Hepatocyte (in vitro differentiated cells): ENCODE results near the gene SLC43A1. TPM values are rescaled to one million over a fixed set of nuclear protein-coding genes. Genes with fewer than 3 reads are reported as not detected.

Experiments used
- DNase-seq: peaks from one replicate; pipeline ENCODE4 v3.0.0-alpha.2; 2016; ENCODE audit warnings: low spot score
- H2AFZ ChIP-seq: fragments of 200-600 bp; sonication (generic); 2 replicates; pipeline ENCODE4 v1.6.0; 2016; ENCODE audit warnings: antibody characterized with exemption, mild to moderate bottlenecking
- H3K27ac ChIP-seq: fragments of 200-600 bp; sonication (generic); 2 replicates; pipeline ENCODE4 v1.5.1; 2016; ENCODE audit warnings: mild to moderate bottlenecking
- H3K27me3 ChIP-seq: fragments of 200-600 bp; sonication (generic); 2 replicates; pipeline ENCODE4 v1.6.1; 2016
- H3K36me3 ChIP-seq: fragments of 200-600 bp; sonication (generic); replicated peaks from 2 replicates; pipeline ENCODE4 v1.5.1; 2016; ENCODE audit warnings: low read depth; ENCODE audit not compliant: insufficient read depth
- H3K4me1 ChIP-seq: fragments of 200-600 bp; sonication (generic); 2 replicates; pipeline ENCODE4 v1.5.1; 2016; ENCODE audit warnings: mild to moderate bottlenecking, moderate library complexity; ENCODE audit not compliant: insufficient read depth
- H3K4me2 ChIP-seq: fragments of 200-600 bp; sonication (generic); 2 replicates; pipeline ENCODE4 v1.6.0; 2016
- H3K4me3 ChIP-seq: fragments of 200-600 bp; sonication (generic); 2 replicates; pipeline ENCODE4 v1.5.1; 2016; ENCODE audit warnings: mild to moderate bottlenecking
- H3K79me2 ChIP-seq: fragments of 200-600 bp; sonication (generic); 2 replicates; pipeline ENCODE4 v1.6.0; 2017; ENCODE audit warnings: mild to moderate bottlenecking
- H3K9me2 ChIP-seq: fragments of 200-600 bp; sonication (generic); replicated peaks from 2 replicates; pipeline ENCODE4 v1.6.0; 2017; ENCODE audit warnings: mild to moderate bottlenecking; ENCODE audit not compliant: insufficient read depth
- H3K9me3 ChIP-seq: fragments of 200-600 bp; sonication (generic); 2 replicates; pipeline ENCODE4 v1.5.1; 2016; ENCODE audit warnings: low read depth, mild to moderate bottlenecking
- H4K20me1 ChIP-seq: fragments of 200-600 bp; sonication (generic); 2 replicates; pipeline ENCODE4 v1.6.0; 2016; ENCODE audit warnings: mild to moderate bottlenecking; ENCODE audit not compliant: insufficient read depth, poor library complexity, severe bottlenecking
- EZH2 ChIP-seq: fragments of 200-600 bp; sonication (generic); IDR thresholded peaks from 2 replicates; pipeline ENCODE4 v1.6.1; 2016; ENCODE audit warnings: antibody characterized with exemption, mild to moderate bottlenecking, borderline replicate concordance
- EZH2phosphoT487 ChIP-seq: fragments of 200-600 bp; sonication (generic); IDR thresholded peaks from one replicate; pipeline ENCODE4 v1.6.1; 2018; ENCODE audit warnings: antibody characterized with exemption, mild to moderate bottlenecking, low read depth, moderate library complexity; ENCODE audit not compliant: unreplicated experiment, severe bottlenecking
- WGBS: methylation state at CpG from one replicate; pipeline ENCODE4 v1.1.6; 2016; ENCODE audit warnings: low lambda C conversion rate; ENCODE audit errors: missing lambda C conversion rate; 5-methylcytosine and 5-hydroxymethylcytosine counted together
- polyA plus RNA-seq: library from polyadenylated mRNA; unstranded; fragments of >200 nt; fragmentation: Nextera tagmentation; extraction: Ambion mirVana; gene quantifications from 2 replicates; pipeline ENCODE4 v1.2.1, GENCODE V29; 2016
- total RNA-seq: library from RNA; depleted of rRNA; stranded (reverse); fragments of >200 nt; gene quantifications from 2 replicates; pipeline ENCODE4 v1.2.3, GENCODE V29; 2014
- TF ChIP-seq, protein P1 (sequence below): fragments of 200-600 bp; sonication (generic); IDR thresholded peaks from 2 replicates; pipeline ENCODE4 v1.5.1; 2016; ENCODE audit warnings: antibody characterized with exemption, mild to moderate bottlenecking; ENCODE audit not compliant: poor library complexity

The SLC43A1 gene
- total and polyA plus RNA-seq, 2 experiments from 2014 or later: 39.5 to 40.4 TPM

- H2AFZ ChIP-seq: no peak overlapping the region
- peaks cover 7% of the 10 kb centered on the region for H3K27me3 ChIP-seq
- H3K9me3 ChIP-seq: no peaks in the 10 kb centered on the region
- 91% methylated on average over 2 of the region's 2 CpGs for WGBS
- no peaks in the 10 kb centered on the region for H3K9me2 ChIP-seq
- no peak for TF ChIP-seq EZH2phosphoT487
- TF ChIP-seq, protein P1, sequence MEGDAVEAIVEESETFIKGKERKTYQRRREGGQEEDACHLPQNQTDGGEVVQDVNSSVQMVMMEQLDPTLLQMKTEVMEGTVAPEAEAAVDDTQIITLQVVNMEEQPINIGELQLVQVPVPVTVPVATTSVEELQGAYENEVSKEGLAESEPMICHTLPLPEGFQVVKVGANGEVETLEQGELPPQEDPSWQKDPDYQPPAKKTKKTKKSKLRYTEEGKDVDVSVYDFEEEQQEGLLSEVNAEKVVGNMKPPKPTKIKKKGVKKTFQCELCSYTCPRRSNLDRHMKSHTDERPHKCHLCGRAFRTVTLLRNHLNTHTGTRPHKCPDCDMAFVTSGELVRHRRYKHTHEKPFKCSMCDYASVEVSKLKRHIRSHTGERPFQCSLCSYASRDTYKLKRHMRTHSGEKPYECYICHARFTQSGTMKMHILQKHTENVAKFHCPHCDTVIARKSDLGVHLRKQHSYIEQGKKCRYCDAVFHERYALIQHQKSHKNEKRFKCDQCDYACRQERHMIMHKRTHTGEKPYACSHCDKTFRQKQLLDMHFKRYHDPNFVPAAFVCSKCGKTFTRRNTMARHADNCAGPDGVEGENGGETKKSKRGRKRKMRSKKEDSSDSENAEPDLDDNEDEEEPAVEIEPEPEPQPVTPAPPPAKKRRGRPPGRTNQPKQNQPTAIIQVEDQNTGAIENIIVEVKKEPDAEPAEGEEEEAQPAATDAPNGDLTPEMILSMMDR: no peak
- H4K20me1 ChIP-seq: no peaks in the 10 kb centered on the region
- no peak for DNase-seq
- no peak overlapping the region for H3K4me3 ChIP-seq
- H3K4me2 ChIP-seq: no peak overlapping the region
- no peak overlapping the region for H3K27ac ChIP-seq
- H3K4me1 ChIP-seq: no peaks in the 10 kb centered on the region
- no peaks in the 10 kb centered on the region for H3K79me2 ChIP-seq
- no peaks in the 10 kb centered on the region for H3K36me3 ChIP-seq
Observed at GRCh38 chr11:57521116-57521515, 5.6 kb upstream of the SLC43A1 start.

DNA sequence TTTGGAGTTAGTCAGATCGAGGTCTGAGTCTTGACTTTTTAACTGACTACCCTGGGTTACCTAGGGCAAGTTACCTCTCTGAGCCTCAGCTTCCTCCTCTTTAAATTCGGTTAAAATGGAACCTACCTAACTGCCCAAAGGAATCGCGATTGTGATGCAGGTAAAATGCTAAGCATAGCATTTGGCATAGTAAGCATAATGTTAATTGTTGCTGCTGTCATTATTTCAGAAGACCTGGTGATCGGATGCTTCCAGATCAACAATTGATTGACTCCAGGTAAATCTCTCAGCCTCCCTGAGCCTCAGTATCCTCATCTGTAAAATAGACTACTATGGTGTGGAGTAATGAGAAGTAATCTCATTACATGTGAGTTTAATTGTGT, 550 bp upstream of the SLC43A1 start:
- Histone ChIP-seq H3K4me2 (peak overlapping the region; percentile 99), H3K4me1 (peaks cover 5% of the 10 kb centered on the region), H3K9me3 (no peaks in the 10 kb centered on the region), H3K79me2 (no peaks in the 10 kb centered on the region), H3K27me3 (peaks cover 7% of the 10 kb centered on the region), H3K4me3 (peak overlapping the region; percentile 93), H2AFZ (peak overlapping the region; percentile 92), H3K9me2 (no peaks in the 10 kb centered on the region), H3K27ac (peak overlapping the region; percentile 33), H4K20me1 (no peaks in the 10 kb centered on the region), H3K36me3 (no peaks in the 10 kb centered on the region)
- 22% methylated on average over 5 of the region's 5 CpGs for WGBS
- no peak for DNase-seq
- TF ChIP-seq EZH2: peak; percentile 8
- TF ChIP-seq, protein P1: no peak

DNA sequence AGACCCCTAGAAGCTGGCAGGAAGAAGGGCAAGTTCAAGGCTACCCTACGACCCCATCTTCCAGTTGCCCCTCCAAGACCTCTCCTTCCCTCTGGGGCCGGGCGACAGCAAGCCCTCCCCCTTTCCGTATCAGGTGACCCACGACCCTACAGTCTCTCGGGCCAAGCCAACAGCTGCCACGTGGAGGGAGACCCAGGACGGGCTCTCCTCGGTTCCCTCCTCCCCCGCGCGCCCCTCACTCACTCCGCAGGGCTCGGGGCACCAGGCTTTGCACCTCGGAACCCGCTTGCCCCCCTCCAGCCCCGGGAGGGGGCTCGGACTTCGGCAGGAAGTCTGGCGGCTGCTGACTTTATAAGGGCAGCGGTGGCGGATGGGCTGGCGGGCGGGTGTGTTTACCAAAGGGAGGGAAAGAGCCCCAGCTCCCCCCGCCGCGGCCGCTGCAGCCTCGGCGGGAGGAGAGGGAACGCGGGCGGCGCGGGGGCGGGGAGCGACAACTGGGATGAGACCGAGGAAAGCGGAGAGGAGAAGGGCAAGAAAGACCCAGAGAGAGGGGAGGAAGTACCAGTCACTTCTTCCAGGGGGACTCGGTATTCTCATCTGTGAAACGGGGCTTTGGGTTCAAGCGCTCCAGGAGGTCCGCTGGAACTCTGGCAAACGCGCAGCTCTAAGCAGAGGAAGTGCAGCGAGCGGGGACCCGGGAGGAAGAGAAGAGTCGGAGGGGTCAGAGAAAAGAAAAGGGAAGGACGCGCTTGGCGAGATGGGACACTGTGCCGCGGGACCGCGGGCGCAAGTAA, 767 bp downstream of the SLC43A1 start:
- peaks cover 7% of the 10 kb centered on the region for H3K27me3 ChIP-seq
- no peaks in the 10 kb centered on the region for H3K36me3 ChIP-seq
- no peak overlapping the region for H3K27ac ChIP-seq
- H3K4me3 ChIP-seq: peak overlapping the region; percentile 93
- H2AFZ ChIP-seq: peak overlapping the region; percentile 92
- H3K79me2 ChIP-seq: no peaks in the 10 kb centered on the region
- H3K4me2 ChIP-seq: peak overlapping the region; percentile 99
- DNase-seq: peak; percentile 65
- no peaks in the 10 kb centered on the region for H4K20me1 ChIP-seq
- H3K9me2 ChIP-seq: no peaks in the 10 kb centered on the region
- TF ChIP-seq, protein P1: no peak
- no peak for TF ChIP-seq EZH2phosphoT487
- TF ChIP-seq EZH2: no peak
- no peaks in the 10 kb centered on the region for H3K9me3 ChIP-seq
- under 1% methylated on average over 26 of the region's 57 CpGs for WGBS
- H3K4me1 ChIP-seq: peaks cover 5% of the 10 kb centered on the region
